ENCODE measurements around the gene MKRN2. TPM values are rescaled to one million over a fixed set of nuclear protein-coding genes. Genes with fewer than 3 reads are reported as not detected.

MKRN2 gene
- total RNA-seq, 1 donor from 2014 or later, result 23.4 TPM

DNA sequence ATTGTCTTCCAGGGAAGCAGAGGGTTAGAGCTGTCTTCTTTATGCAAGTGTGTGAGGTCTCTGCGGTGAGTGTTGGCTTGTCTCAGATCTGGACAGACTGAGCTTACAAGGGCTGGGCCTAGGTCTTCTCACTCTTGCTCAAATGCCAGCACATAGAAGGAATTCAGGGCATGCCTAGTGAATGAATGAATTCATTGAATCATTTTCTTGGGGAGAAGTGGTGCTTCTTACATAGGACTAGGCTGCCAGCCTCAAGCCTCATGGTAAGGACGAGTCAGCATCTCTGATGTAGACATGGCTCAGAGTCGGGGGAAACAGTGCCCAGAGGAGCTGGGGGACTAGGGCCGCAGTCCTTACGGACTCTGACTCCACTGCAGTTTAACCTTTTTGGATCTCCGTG is 17.2 kb downstream of the MKRN2 start:
- no peak overlapping the region for H3K27ac Mint-ChIP-seq
- H3K4me1 Mint-ChIP-seq (ENCODE audit: low read depth), result no peaks in the 10 kb centered on the region
- no peak overlapping the region for H3K4me3 Mint-ChIP-seq (ENCODE audit: low read depth)
- H3K9me3 Mint-ChIP-seq (ENCODE audit: low read depth), result no peaks in the 10 kb centered on the region
- no peak for DNase-seq (ENCODE audit: low spot score, unreplicated experiment)
- TF ChIP-seq, protein P1, sequence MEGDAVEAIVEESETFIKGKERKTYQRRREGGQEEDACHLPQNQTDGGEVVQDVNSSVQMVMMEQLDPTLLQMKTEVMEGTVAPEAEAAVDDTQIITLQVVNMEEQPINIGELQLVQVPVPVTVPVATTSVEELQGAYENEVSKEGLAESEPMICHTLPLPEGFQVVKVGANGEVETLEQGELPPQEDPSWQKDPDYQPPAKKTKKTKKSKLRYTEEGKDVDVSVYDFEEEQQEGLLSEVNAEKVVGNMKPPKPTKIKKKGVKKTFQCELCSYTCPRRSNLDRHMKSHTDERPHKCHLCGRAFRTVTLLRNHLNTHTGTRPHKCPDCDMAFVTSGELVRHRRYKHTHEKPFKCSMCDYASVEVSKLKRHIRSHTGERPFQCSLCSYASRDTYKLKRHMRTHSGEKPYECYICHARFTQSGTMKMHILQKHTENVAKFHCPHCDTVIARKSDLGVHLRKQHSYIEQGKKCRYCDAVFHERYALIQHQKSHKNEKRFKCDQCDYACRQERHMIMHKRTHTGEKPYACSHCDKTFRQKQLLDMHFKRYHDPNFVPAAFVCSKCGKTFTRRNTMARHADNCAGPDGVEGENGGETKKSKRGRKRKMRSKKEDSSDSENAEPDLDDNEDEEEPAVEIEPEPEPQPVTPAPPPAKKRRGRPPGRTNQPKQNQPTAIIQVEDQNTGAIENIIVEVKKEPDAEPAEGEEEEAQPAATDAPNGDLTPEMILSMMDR (IDR thresholded peaks at IDR 0.05; ENCODE audit: unreplicated experiment), result no peak
- H3K27me3 Mint-ChIP-seq, result no peaks in the 10 kb centered on the region
- peaks cover 28% of the 10 kb centered on the region for H3K36me3 Mint-ChIP-seq (ENCODE audit: insufficient read depth)

DNA sequence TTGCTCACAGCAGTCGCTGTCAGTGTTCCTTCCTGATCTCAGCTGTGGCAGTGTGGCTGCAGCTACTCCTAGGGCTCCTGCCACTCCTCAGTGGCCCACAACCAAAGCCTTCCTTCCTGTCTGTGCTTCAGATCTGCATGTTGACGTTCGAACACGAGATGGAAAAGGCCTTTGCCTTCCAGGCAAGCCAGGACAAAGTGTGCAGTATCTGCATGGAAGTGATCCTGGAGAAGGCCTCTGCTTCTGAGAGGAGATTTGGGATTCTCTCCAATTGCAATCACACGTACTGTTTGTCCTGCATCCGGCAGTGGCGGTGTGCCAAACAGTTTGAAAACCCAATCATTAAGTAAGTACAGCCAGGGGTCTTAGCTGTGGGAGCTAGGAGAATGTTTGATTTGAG is 17.8 kb downstream of the MKRN2 start:
- Mint-ChIP-seq H3K9me3 (ENCODE audit: low read depth) (no peaks in the 10 kb centered on the region), H3K27ac (no peak overlapping the region), H3K27me3 (no peaks in the 10 kb centered on the region), H3K4me3 (ENCODE audit: low read depth) (no peak overlapping the region), H3K4me1 (ENCODE audit: low read depth) (no peaks in the 10 kb centered on the region), H3K36me3 (ENCODE audit: insufficient read depth) (peaks cover 30% of the 10 kb centered on the region)
- TF ChIP-seq, protein P1 (IDR thresholded peaks at IDR 0.05; ENCODE audit: unreplicated experiment), result no peak
- DNase-seq (ENCODE audit: low spot score, unreplicated experiment), result no peak

DNA sequence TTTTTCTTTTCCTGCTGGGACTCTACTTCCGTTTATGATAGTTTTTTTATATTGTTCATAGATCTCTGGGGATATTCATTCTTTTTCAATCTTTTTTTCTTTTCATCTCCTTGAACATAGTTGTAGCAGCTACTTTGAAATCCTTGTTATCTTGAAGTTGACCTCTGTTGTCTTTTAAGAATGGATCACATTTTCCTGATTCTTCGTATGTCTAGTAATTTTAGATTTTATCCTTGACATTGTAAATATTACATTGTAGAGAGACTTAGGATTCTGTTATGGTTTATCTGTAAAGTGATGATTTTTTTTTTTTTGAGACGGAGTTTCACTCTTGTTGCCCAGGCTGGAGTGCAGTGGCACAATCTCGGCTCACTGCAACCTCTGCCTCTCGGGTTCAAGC is 20.5 kb downstream of the MKRN2 start:
- TF ChIP-seq, protein P1 (IDR thresholded peaks at IDR 0.05; ENCODE audit: unreplicated experiment), result no peak
- no peak for DNase-seq (ENCODE audit: low spot score, unreplicated experiment)
- Mint-ChIP-seq H3K36me3 (ENCODE audit: insufficient read depth) (peaks cover 25% of the 10 kb centered on the region), H3K4me3 (ENCODE audit: low read depth) (no peak overlapping the region), H3K9me3 (ENCODE audit: low read depth) (no peaks in the 10 kb centered on the region), H3K27ac (no peak overlapping the region), H3K4me1 (ENCODE audit: low read depth) (no peaks in the 10 kb centered on the region), H3K27me3 (no peaks in the 10 kb centered on the region)

DNA sequence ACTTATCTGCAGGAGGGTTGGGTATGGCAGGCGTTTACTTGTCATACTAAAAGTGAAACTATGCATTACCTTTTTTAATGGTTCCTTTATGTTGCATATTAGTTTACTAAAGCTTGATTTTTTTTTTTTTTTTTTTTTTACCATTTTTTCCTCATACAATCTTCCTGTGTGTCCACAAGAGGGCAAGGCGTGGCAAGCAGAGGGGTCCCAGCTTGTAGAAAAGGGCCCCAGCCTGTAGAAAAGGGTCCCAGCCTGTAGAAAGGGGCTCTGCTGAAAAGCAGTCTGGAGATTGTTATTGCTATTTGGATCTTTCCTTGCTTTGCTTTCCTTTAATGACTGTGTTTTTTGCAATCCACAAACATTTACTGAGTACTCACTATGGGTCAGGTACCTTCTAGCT is 21.9 kb downstream of the MKRN2 start:
- TF ChIP-seq, protein P1 (IDR thresholded peaks at IDR 0.05; ENCODE audit: unreplicated experiment), result peak; percentile 25
- Mint-ChIP-seq H3K36me3 (ENCODE audit: insufficient read depth) (peaks cover 21% of the 10 kb centered on the region), H3K27me3 (no peaks in the 10 kb centered on the region)

DNA sequence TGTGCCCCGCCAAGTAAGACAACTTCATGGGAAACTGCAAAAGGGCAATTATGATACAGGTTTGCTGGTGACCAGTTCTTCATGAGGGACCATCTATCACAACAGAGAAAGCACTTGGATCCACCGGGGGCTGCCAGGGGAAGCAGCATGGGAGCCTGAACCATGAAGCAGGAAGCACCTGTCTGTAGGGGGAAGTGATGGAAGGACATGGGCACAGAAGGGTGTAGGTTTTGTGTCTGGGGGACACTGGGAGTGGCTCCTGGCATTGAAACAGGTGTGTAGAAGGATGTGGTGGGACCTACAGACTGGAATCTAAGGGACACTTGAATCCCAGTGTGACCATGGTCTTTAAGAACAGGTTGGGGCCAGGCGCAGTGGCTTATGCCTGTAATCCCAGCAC is 22.6 kb downstream of the MKRN2 start:
- no peaks in the 10 kb centered on the region for H3K9me3 Mint-ChIP-seq (ENCODE audit: low read depth)
- peaks cover 19% of the 10 kb centered on the region for H3K36me3 Mint-ChIP-seq (ENCODE audit: insufficient read depth)
- H3K27ac Mint-ChIP-seq, result peak overlapping the region; percentile 89
- no peaks in the 10 kb centered on the region for H3K4me1 Mint-ChIP-seq (ENCODE audit: low read depth)
- no peak for DNase-seq (ENCODE audit: low spot score, unreplicated experiment)
- TF ChIP-seq, protein P1 (IDR thresholded peaks at IDR 0.05; ENCODE audit: unreplicated experiment), result no peak
- H3K4me3 Mint-ChIP-seq (ENCODE audit: low read depth), result no peak overlapping the region
- H3K27me3 Mint-ChIP-seq, result no peaks in the 10 kb centered on the region

More for the DNA sequence above, 21.9 kb downstream of the MKRN2 start:
- Mint-ChIP-seq H3K4me1 (ENCODE audit: low read depth) (no peaks in the 10 kb centered on the region), H3K9me3 (ENCODE audit: low read depth) (no peaks in the 10 kb centered on the region), H3K4me3 (ENCODE audit: low read depth) (no peak overlapping the region), H3K27ac (peak overlapping the region; percentile 15)
- DNase-seq (ENCODE audit: low spot score, unreplicated experiment), result no peak

Data from progenitor cell of endocrine pancreas (in vitro differentiated cells).